ENCODE results near the gene ATP8A1. TPM values are rescaled to one million over a fixed set of nuclear protein-coding genes. Genes with fewer than 3 reads are reported as not detected.

ATP8A1 gene
- total RNA-seq, 1 experiment from 2014 or later = 14.3 TPM

DNA sequence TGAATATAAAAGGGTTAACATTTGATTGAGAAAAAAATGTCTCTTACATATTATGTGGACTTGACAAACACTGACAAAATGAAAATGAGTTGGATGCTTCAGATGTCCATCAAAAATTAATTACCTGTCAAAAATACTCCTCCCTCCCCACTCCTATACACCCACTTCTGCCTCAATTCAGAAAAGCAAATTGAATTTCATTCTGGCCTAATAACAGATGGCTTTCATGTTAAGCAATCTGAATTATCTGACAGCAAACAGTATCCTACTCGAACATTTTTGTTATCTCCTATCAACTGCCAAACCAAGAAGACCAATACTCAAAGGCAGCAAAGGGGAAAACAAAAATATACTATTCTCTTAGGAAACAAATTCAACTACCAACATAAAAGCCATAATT lies 44.0 kb downstream of the ATP8A1 start (continued):
- TF ChIP-seq, protein P1, sequence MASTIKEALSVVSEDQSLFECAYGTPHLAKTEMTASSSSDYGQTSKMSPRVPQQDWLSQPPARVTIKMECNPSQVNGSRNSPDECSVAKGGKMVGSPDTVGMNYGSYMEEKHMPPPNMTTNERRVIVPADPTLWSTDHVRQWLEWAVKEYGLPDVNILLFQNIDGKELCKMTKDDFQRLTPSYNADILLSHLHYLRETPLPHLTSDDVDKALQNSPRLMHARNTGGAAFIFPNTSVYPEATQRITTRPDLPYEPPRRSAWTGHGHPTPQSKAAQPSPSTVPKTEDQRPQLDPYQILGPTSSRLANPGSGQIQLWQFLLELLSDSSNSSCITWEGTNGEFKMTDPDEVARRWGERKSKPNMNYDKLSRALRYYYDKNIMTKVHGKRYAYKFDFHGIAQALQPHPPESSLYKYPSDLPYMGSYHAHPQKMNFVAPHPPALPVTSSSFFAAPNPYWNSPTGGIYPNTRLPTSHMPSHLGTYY (CRISPR knock-in tag; IDR thresholded peaks at IDR 0.05) = no peak
- TF ChIP-seq, protein P2, sequence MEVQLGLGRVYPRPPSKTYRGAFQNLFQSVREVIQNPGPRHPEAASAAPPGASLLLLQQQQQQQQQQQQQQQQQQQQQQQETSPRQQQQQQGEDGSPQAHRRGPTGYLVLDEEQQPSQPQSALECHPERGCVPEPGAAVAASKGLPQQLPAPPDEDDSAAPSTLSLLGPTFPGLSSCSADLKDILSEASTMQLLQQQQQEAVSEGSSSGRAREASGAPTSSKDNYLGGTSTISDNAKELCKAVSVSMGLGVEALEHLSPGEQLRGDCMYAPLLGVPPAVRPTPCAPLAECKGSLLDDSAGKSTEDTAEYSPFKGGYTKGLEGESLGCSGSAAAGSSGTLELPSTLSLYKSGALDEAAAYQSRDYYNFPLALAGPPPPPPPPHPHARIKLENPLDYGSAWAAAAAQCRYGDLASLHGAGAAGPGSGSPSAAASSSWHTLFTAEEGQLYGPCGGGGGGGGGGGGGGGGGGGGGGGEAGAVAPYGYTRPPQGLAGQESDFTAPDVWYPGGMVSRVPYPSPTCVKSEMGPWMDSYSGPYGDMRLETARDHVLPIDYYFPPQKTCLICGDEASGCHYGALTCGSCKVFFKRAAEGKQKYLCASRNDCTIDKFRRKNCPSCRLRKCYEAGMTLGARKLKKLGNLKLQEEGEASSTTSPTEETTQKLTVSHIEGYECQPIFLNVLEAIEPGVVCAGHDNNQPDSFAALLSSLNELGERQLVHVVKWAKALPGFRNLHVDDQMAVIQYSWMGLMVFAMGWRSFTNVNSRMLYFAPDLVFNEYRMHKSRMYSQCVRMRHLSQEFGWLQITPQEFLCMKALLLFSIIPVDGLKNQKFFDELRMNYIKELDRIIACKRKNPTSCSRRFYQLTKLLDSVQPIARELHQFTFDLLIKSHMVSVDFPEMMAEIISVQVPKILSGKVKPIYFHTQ (CRISPR knock-in tag; IDR thresholded peaks at IDR 0.05) = no peak
- no peak for TF ChIP-seq OVOL2 (CRISPR knock-in tag; IDR thresholded peaks at IDR 0.05; ENCODE audit: borderline replicate concordance)
- no peak for TF ChIP-seq CREM (CRISPR knock-in tag; IDR thresholded peaks at IDR 0.05)
- TF ChIP-seq, protein P3, sequence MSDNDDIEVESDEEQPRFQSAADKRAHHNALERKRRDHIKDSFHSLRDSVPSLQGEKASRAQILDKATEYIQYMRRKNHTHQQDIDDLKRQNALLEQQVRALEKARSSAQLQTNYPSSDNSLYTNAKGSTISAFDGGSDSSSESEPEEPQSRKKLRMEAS (CRISPR knock-in tag; IDR thresholded peaks at IDR 0.05) = no peak
- TF ChIP-seq, protein P4, sequence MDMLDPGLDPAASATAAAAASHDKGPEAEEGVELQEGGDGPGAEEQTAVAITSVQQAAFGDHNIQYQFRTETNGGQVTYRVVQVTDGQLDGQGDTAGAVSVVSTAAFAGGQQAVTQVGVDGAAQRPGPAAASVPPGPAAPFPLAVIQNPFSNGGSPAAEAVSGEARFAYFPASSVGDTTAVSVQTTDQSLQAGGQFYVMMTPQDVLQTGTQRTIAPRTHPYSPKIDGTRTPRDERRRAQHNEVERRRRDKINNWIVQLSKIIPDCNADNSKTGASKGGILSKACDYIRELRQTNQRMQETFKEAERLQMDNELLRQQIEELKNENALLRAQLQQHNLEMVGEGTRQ (CRISPR knock-in tag; IDR thresholded peaks at IDR 0.05) = no peak
- TF ChIP-seq ZNF263 (CRISPR knock-in tag; IDR thresholded peaks at IDR 0.05; ENCODE audit: low read depth) = no peak
- no peak for TF ChIP-seq MXD4 (CRISPR knock-in tag; IDR thresholded peaks at IDR 0.05; ENCODE audit: borderline replicate concordance)
- TF ChIP-seq, protein P5, sequence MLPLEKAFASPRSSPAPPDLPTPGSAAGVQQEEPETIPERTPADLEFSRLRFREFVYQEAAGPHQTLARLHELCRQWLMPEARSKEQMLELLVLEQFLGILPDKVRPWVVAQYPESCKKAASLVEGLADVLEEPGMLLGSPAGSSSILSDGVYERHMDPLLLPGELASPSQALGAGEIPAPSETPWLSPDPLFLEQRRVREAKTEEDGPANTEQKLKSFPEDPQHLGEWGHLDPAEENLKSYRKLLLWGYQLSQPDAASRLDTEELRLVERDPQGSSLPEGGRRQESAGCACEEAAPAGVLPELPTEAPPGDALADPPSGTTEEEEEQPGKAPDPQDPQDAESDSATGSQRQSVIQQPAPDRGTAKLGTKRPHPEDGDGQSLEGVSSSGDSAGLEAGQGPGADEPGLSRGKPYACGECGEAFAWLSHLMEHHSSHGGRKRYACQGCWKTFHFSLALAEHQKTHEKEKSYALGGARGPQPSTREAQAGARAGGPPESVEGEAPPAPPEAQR (CRISPR knock-in tag; IDR thresholded peaks at IDR 0.05) = no peak
- no peak for TF ChIP-seq TP53 (CRISPR knock-in tag; IDR thresholded peaks at IDR 0.05)
- TF ChIP-seq NR2C2 (CRISPR knock-in tag; IDR thresholded peaks at IDR 0.05) = no peak

DNA sequence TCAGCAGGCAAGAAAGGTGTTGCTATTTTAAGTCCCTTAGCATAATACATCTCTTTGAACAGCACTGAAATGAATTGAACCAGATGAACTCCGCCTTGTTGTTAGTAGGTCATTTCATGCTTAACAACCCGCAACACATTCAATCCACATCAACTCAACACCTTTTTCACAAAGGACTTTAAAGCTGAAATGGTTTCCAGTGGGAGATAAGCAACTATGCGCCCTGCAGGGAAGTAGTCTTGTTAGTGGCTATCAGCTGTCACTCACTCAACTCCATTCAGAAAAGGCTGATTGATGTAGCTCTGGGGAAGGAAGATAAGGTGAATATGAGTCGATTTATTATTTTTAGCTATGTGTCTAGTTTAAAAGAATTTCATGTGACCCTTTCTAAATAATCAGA lies 46.0 kb downstream of the ATP8A1 start:
- peaks cover 13% of the 10 kb centered on the region for H3K4me1 Mint-ChIP-seq
- no peak overlapping the region for H3K27ac Mint-ChIP-seq
- peak; percentile 75; the same call in 1 of the 2 replicates for TF ChIP-seq ZNF317 (CRISPR knock-in tag; IDR thresholded peaks at IDR 0.05; ENCODE audit: borderline replicate concordance, low read depth)
- no peak for TF ChIP-seq NFE2L1 (CRISPR knock-in tag; IDR thresholded peaks at IDR 0.05)
- no peak for ATAC-seq
- H3K36me3 Mint-ChIP-seq = peaks cover 7% of the 10 kb centered on the region
- CTCF ChIA-PET = interaction anchor here (1.2 kb wide), 1 partner anchor 42 kb away, joined by 4 read pairs; no protein-coding TSS in a partner anchor
- no peaks in the 10 kb centered on the region for H3K9me3 Mint-ChIP-seq
- DNase-seq (ENCODE audit: low spot score) = no peak
- POLR2A ChIA-PET = no interaction called here
- no peaks in the 10 kb centered on the region for H3K27me3 Mint-ChIP-seq (ENCODE audit: low read depth)
- H3K4me3 Mint-ChIP-seq = no peak overlapping the region

DNA sequence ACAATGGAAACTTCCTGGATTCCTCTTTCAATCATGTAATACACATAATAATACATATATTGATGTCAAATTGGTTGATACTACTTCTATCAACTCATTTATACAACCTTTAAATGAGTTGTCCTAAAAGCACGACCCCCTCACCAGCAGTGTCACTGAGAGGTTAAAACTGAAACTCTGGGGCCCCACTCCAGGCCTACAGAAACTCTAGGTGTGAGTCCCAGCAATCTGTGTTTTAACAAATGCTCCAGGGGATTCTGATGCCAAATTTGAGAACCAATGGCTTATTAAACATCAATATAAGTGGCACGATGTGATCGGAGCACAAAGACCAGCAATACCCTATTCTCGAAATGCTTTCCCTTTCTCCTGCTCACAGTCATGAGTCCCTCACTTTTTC lies 47.9 kb downstream of the ATP8A1 start:
- POLR2A ChIA-PET = no interaction called here
- Mint-ChIP-seq H3K4me1 (peaks cover 13% of the 10 kb centered on the region), H3K9me3 (no peaks in the 10 kb centered on the region)
- TF ChIP-seq ZNF219 (CRISPR knock-in tag; IDR thresholded peaks at IDR 0.05; ENCODE audit: borderline replicate concordance) = no peak
- TF ChIP-seq, protein P6, sequence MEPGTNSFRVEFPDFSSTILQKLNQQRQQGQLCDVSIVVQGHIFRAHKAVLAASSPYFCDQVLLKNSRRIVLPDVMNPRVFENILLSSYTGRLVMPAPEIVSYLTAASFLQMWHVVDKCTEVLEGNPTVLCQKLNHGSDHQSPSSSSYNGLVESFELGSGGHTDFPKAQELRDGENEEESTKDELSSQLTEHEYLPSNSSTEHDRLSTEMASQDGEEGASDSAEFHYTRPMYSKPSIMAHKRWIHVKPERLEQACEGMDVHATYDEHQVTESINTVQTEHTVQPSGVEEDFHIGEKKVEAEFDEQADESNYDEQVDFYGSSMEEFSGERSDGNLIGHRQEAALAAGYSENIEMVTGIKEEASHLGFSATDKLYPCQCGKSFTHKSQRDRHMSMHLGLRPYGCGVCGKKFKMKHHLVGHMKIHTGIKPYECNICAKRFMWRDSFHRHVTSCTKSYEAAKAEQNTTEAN (CRISPR knock-in tag; IDR thresholded peaks at IDR 0.05) = no peak
- no peak for TF ChIP-seq ATF1 (CRISPR knock-in tag; IDR thresholded peaks at IDR 0.05)
- TF ChIP-seq EMX1 (CRISPR knock-in tag; IDR thresholded peaks at IDR 0.05) = no peak
- TF ChIP-seq, protein P7, sequence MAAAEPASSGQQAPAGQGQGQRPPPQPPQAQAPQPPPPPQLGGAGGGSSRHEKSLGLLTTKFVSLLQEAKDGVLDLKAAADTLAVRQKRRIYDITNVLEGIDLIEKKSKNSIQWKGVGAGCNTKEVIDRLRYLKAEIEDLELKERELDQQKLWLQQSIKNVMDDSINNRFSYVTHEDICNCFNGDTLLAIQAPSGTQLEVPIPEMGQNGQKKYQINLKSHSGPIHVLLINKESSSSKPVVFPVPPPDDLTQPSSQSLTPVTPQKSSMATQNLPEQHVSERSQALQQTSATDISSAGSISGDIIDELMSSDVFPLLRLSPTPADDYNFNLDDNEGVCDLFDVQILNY (CRISPR knock-in tag; IDR thresholded peaks at IDR 0.05) = no peak
- no peak for TF ChIP-seq ZNF121 (CRISPR knock-in tag; IDR thresholded peaks at IDR 0.05)
- TF ChIP-seq, protein P8, sequence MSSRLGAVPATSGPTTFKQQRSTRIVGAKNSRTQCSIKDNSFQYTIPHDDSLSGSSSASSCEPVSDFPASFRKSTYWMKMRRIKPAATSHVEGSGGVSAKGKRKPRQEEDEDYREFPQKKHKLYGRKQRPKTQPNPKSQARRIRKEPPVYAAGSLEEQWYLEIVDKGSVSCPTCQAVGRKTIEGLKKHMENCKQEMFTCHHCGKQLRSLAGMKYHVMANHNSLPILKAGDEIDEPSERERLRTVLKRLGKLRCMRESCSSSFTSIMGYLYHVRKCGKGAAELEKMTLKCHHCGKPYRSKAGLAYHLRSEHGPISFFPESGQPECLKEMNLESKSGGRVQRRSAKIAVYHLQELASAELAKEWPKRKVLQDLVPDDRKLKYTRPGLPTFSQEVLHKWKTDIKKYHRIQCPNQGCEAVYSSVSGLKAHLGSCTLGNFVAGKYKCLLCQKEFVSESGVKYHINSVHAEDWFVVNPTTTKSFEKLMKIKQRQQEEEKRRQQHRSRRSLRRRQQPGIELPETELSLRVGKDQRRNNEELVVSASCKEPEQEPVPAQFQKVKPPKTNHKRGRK (CRISPR knock-in tag; IDR thresholded peaks at IDR 0.05; ENCODE audit: borderline replicate concordance) = no peak
- TF ChIP-seq, protein P9, sequence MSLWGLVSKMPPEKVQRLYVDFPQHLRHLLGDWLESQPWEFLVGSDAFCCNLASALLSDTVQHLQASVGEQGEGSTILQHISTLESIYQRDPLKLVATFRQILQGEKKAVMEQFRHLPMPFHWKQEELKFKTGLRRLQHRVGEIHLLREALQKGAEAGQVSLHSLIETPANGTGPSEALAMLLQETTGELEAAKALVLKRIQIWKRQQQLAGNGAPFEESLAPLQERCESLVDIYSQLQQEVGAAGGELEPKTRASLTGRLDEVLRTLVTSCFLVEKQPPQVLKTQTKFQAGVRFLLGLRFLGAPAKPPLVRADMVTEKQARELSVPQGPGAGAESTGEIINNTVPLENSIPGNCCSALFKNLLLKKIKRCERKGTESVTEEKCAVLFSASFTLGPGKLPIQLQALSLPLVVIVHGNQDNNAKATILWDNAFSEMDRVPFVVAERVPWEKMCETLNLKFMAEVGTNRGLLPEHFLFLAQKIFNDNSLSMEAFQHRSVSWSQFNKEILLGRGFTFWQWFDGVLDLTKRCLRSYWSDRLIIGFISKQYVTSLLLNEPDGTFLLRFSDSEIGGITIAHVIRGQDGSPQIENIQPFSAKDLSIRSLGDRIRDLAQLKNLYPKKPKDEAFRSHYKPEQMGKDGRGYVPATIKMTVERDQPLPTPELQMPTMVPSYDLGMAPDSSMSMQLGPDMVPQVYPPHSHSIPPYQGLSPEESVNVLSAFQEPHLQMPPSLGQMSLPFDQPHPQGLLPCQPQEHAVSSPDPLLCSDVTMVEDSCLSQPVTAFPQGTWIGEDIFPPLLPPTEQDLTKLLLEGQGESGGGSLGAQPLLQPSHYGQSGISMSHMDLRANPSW (CRISPR knock-in tag; conservative IDR thresholded peaks at IDR 0.05; ENCODE audit: low read depth) = no peak

More for the DNA sequence above, 47.9 kb downstream of the ATP8A1 start:
- no peaks in the 10 kb centered on the region for H3K27me3 Mint-ChIP-seq (ENCODE audit: low read depth)
- no peak overlapping the region for H3K27ac Mint-ChIP-seq
- no peak overlapping the region for H3K4me3 Mint-ChIP-seq
- ATAC-seq = no peak
- DNase-seq (ENCODE audit: low spot score) = no peak
- H3K36me3 Mint-ChIP-seq = peaks cover 7% of the 10 kb centered on the region
- CTCF ChIA-PET = no interaction called here
